CD4-positive, alpha-beta T cell treated with Interleukin-4 for 1 hour (primary cell): ENCODE results near the gene JAK1.
"Not testable (repeated sequence)": the region's sequence is repeated elsewhere in the genome, so short reads cannot be mapped to it uniquely, and the experiment has no call there.

Experiments used
- DNase-seq, 2 donors: peaks; one replicate each; pipeline ENCODE4 v3.0.0-alpha.2; 2020 to 2022

The JAK1 gene

GRCh38 chr1:64948216-64948615 lies 18.1 kb downstream of the JAK1 start:
- DNase-seq, result no peak

DNA sequence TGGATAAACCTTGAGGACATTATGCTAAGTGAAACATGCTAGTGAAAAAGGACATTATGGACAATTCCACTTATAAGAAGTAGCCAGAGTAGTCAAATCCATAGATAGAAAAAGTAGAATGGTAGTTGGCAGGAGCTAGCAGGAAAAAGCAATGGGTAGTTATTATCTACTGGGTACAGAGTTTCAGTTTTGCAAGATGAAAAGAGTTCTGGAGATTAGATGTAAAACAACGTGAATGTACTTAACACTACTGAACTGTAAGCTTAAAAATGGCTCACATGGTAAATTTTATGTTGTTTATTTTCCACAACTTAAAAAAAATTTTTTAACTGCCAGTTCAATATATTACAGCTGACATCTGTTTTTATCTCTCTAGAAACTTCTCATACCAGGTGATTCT lies 19.4 kb downstream of the JAK1 start:
- DNase-seq, result no peak

DNA sequence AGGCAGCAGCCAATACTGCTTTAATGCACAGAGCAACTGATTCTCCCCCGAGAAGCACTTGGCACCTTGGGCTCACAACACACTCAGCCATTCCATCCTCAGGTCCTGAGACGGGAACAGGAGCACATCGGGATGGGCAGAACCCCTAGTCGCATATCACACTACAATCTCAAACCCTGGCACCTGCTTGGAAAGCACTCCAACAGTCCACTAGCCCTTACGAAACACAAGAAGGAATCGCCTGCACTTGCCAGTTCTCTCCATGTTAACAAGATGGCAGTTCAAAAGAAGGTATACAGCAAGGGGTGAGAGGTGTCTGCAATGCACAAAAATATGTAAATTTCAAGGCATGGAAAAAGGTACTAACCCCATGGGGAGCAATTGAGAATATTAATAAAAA lies 21.4 kb downstream of the JAK1 start:
- DNase-seq, result no peak

DNA sequence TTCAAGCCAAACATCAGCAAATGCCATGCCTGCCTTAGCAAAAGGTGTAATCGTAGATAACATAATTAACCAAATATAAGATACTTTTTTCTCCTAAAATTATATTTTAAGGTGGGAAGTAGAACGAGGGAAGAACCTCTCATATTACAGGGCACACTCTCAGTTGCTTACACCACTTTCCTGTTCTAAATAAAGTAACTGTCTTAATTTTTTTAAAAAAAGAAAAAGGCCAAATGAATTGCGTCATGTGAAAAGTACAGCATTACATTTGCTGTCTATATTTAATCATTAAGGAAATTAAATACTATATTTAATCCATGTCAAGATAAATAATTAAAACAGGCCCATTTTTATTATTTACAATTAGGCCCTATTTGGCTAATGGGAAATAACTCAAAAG lies 23.7 kb downstream of the JAK1 start:
- DNase-seq, result no peak

- DNase-seq, result no peak
Measured at GRCh38 chr1:64942118-64942517, 24.2 kb downstream of the JAK1 start.

- no peak for DNase-seq
Measured at GRCh38 chr1:64941461-64942117, 24.8 kb downstream of the JAK1 start.

DNA sequence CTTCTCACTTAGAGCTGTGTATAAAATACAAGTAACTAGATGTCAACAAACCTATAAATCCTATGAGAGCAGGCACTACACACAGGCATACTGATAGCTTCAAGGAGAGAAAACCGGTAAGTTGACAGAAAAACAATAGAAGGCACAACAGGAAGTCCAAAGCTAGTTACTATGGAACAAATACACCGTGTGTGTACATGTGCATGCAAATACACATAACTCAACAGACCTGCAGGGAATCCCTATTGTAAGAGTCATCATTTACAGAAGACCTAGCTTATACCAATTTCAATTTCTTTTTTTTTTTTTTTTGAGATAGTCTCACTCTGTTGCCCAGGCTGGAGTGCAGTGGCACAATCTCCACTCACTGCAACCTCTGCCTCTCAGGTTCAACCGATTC lies 26.3 kb downstream of the JAK1 start:
- no peak for DNase-seq

DNA sequence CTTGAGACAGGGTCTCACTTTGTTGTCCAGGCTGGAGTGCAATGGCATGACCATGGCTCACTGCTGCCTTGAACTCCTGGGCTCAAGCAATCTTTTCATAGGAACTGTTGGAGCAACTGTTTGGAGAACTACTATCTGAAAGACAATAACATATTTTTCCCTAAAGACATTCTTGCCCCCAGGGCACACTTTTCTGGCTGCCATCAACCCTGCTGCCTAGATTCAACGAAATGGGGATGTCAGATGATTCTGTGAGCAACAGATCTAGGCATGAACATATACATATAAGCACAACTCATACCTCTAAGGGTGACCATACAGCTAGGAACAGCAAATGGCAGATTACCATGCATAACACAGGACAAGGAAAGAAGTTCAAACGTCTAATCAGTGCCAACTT lies 27.4 kb downstream of the JAK1 start:
- DNase-seq, result no peak

DNA sequence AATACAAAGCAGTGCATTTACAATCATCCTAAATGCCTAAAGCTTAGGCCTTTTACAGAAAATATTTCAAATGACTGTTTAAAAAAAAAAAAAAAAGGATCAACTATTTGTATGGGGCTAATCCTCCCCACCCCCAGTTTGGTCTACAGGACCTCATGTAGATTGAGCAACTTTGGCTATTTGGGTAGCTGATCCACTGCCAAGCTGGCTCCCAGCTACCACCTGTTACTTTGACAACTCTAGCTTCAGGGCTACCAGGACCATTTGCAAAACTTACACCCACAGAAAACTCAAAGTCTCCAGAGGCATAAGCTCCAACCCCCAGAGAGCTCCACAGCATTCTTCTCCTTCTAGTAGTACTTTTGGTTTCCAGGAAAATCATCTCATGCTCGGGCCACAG lies 29.4 kb downstream of the JAK1 start:
- no peak for DNase-seq

DNA sequence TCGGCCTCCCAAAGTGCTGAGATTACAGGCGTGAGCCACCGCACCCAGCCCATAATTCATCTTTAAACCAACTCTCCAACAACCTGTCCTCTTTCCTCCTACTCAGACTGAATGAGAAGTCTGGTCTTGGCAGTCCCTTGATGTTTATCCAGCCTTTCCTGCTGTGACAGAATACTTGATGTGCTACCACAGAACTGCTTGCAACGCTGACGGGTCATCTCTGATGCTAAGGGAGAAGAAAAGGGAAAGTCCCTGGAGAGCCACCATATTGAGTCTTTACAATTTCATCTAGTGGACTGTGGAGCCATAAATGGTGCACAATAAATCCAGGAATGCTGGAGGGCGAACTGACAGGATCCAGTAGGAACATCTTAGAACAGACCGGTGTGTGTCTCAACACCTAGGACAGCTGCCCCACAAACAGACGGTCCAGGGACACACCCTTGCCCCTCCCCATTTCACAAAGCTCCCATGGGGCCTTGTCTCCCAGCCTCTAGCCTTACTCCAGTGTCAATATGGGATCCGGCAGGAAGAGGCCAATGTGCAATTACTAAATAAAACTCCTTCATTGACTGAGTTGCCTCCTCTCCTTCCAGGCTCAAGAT lies 30.7 kb downstream of the JAK1 start:
- DNase-seq, result no peak

GRCh38 chr1:64934878-64935275 lies 31.5 kb downstream of the JAK1 start:
- DNase-seq, result no peak

DNA sequence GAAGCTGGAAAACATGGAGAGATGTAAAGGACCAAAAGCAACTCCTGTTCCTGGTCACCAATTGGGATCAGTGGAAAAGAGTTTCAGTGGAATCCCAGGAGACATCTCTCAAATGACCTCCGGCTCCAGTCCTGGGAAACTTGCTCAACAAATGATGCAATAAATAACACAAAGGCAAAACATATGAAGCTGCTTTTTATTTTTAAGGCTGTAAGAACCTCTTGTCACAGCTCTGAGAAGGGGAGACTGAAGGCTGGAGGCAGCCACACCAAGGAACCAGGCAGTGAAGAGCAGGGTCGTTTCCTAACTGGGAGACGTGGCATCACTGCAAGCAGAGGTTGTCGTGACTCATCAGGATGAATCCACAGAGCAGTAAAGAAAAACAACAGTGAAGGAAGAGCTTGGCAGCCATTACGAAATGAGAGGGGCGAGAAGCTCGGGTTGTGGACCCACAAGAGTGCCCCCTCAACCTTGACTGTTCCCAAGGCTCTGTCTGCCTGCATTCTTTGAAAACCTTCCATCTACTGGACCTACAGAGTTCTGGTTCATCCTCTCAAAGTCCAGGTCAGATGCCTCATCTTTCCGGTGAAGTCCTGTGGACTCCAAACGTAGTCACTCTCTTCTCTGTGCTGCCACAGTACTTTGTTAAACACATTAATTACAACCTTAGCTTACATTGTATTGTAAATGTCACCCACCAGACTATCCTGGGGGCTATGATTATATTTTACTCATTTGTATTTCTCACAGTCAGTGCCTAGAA lies 32.1 kb downstream of the JAK1 start:
- peak in 1 of 2 donors; percentile 20 for DNase-seq

- DNase-seq, result peak in 1 of 2 donors; percentile 59
Measured at GRCh38 chr1:64933296-64934070, 32.9 kb downstream of the JAK1 start.

GRCh38 chr1:64932962-64933295 lies 33.4 kb downstream of the JAK1 start:
- DNase-seq, result no peak

- DNase-seq, result not testable (repeated sequence)
Measured at GRCh38 chr1:64930640-64931039, 35.7 kb downstream of the JAK1 start.

DNA sequence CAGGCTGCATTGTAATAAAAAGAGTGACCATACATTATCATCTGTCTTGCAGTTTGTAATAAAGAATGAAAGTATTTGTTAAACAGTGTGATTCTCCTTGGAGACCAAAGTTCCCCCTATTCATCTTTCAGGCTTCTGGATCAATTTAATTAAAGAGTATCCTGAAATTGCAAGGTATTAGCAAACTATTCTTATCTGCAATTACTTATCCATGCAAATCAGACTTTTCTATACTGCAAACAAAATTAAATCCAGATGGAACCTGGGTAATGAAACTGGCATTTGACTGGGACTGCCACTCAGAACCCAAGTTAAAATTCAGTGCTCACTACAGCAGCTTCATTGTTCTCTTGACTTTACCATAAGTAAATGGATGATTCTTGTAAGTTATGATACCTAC lies 37.1 kb downstream of the JAK1 start:
- no peak for DNase-seq

DNA sequence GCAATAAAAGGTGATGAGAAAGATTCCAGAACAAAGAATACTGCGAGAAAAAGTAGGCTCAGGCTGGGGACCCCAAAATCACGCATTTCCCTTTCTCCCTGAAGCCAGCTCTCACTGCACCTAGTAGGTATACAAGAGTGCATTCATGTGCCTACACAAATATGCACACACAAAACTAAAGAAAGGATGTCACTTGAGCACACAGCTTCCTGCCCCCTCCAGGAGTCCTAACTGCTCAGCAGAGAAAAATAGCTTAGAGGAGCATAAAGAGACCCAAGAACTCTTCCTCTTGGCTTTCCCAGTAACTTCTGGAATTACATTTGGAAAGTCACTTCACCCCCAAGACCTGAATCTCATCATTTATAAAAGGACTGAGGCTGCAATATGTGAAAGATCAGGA lies 38.0 kb downstream of the JAK1 start:
- DNase-seq, result no peak

GRCh38 chr1:64925594-64925993 lies 40.8 kb downstream of the JAK1 start:
- DNase-seq, result no peak

GRCh38 chr1:64923294-64923718 lies 43.0 kb downstream of the JAK1 start:
- peak; percentile 38 to 42 for DNase-seq

DNA sequence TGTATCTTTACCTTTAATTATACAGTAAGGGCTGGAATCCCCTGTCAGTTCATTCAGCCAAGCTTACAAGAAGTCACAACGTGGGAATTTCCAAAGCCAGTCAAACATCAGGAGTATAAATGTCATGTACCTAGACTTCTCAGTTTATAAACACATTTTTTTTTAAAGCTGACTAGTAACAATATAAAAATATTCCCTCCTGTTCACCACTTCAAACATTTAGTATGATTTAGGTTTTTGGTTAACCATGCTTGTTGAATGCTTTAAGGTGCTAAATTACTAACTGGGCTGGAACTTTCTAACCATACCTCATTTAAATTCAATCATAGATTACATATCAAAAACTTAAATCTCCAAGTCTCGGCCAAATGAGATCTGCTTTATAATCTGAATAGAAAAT lies 44.0 kb downstream of the JAK1 start:
- DNase-seq, result peak in 1 of 2 donors; percentile 42

GRCh38 chr1:64921771-64922170 lies 44.6 kb downstream of the JAK1 start:
- DNase-seq, result no peak

- DNase-seq, result no peak
Measured at GRCh38 chr1:64920941-64921589, 45.3 kb downstream of the JAK1 start.

GRCh38 chr1:64919120-64919519 lies 47.2 kb downstream of the JAK1 start:
- not testable (repeated sequence) for DNase-seq
